Measurements from ENCODE around the gene RLN3.

Gene RLN3

GRCh38 chr19:14061081-14061749, 33.3 kb downstream of the RLN3 start:
- TF ChIP-seq, protein P1, sequence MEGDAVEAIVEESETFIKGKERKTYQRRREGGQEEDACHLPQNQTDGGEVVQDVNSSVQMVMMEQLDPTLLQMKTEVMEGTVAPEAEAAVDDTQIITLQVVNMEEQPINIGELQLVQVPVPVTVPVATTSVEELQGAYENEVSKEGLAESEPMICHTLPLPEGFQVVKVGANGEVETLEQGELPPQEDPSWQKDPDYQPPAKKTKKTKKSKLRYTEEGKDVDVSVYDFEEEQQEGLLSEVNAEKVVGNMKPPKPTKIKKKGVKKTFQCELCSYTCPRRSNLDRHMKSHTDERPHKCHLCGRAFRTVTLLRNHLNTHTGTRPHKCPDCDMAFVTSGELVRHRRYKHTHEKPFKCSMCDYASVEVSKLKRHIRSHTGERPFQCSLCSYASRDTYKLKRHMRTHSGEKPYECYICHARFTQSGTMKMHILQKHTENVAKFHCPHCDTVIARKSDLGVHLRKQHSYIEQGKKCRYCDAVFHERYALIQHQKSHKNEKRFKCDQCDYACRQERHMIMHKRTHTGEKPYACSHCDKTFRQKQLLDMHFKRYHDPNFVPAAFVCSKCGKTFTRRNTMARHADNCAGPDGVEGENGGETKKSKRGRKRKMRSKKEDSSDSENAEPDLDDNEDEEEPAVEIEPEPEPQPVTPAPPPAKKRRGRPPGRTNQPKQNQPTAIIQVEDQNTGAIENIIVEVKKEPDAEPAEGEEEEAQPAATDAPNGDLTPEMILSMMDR (IDR thresholded peaks at IDR 0.05; ENCODE audit: low read depth, low read length, missing control alignments), result no peak
- in situ Hi-C loops (cut with HindIII; ENCODE audit: low pct_ligation_motif_present, low sequenced_read_pairs), result no loop called here
- Histone ChIP-seq H3K4me3 (ENCODE audit: low read depth, low read length) (no peak overlapping the region), H3K27me3 (replicated peaks) (peaks cover 12% of the 10 kb centered on the region), H3K36me3 (replicated peaks) (no peaks in the 10 kb centered on the region), H3K27ac (no peak overlapping the region)
- DNase-seq, result no peak

DNA sequence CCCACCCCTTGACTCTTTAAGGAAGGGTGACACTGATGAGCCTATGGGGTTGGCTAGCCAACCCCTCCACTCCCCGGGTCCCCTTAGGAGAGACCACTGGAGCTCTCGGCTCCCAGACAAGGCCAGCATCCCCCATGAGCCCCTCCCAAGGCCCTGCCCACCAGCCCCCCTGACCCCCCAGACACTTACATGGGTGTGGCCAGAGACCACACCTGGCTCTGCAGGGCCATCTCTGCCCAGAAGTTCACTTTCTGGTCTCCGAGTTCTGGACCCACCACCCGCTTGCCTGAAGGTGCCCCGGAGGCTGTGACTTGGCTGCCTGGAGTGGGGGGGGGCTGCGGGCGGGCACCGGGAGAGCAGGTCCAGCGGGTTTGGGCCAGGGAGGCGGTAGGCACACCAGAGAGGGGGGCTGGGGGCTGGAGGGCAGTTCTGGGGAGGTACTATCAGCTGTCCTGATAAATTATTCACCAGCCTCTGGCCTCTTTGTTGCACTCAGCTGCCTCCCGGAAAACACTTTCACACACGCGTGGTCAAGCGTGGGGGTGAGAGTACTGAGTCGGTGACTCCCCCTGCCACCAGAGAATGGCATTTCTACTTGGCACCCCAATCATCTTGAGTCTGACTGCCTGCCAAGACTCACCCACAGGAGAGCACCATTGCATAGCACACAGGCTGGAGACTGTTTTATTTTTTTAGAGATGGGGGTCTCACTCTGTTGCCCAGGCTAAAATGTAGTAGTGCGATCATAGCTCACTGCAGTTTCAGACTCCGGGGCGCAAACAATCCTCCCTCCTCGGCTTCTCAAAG, 34.0 kb downstream of the RLN3 start, which contains the start of gene PALM3:
Gene PALM3, minus strand, starts transcription at position 326 of the 807 bp plus-strand sequence. Its CDS starts 96 bp downstream, at position 230.
- no peak within 1 kb of the TSS for H3K4me3 ChIP-seq (ENCODE audit: low read depth, low read length)
- peaks cover 12% of the 10 kb centered on the region for H3K27me3 ChIP-seq (replicated peaks)
- TF ChIP-seq, protein P1 (IDR thresholded peaks at IDR 0.05; ENCODE audit: low read depth, low read length, missing control alignments), result no peak
- H3K27ac ChIP-seq, result no peak within 1 kb of the TSS
- no peak for DNase-seq
- in situ Hi-C loops (cut with HindIII; ENCODE audit: low pct_ligation_motif_present, low sequenced_read_pairs), result no loop called here
- no peaks in the 10 kb centered on the region for H3K36me3 ChIP-seq (replicated peaks)

- no peaks in the 10 kb centered on the region for H3K36me3 ChIP-seq (replicated peaks)
- H3K4me3 ChIP-seq (ENCODE audit: low read depth, low read length), result no peak overlapping the region
- TF ChIP-seq, protein P1 (IDR thresholded peaks at IDR 0.05; ENCODE audit: low read depth, low read length, missing control alignments), result no peak
- no peak for DNase-seq
- H3K27ac ChIP-seq, result no peak overlapping the region
- in situ Hi-C loops (cut with HindIII; ENCODE audit: low pct_ligation_motif_present, low sequenced_read_pairs), result no loop called here
- H3K27me3 ChIP-seq (replicated peaks), result peaks cover 12% of the 10 kb centered on the region
These were observed 34.6 kb downstream of the RLN3 start for GRCh38 chr19:14062558-14062855.

DNA sequence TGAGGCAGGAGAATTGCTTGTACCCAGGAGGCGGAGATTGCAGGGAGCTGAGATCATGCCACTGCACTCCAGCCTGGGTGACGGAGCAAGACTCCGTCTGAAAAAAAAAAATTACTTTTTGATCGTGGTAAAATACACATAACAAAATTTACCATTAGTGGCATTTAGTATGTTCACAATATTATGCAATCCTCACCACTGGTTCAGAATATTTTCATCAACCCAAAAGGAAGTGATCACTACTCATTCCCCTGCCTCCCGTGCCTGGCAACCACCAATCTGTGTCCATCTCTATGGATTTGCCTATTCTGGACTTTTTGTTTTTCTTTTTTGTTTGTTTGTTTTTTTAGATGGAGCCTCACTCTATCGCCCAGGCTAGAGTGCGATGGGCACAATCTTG, 35.2 kb downstream of the RLN3 start:
- in situ Hi-C loops (cut with HindIII; ENCODE audit: low pct_ligation_motif_present, low sequenced_read_pairs), result no loop called here
- Histone ChIP-seq H3K27me3 (replicated peaks) (peaks cover 12% of the 10 kb centered on the region), H3K36me3 (replicated peaks) (no peaks in the 10 kb centered on the region), H3K27ac (no peak overlapping the region), H3K4me3 (ENCODE audit: low read depth, low read length) (no peak overlapping the region)
- DNase-seq, result no peak
- TF ChIP-seq, protein P1 (IDR thresholded peaks at IDR 0.05; ENCODE audit: low read depth, low read length, missing control alignments), result no peak

DNA sequence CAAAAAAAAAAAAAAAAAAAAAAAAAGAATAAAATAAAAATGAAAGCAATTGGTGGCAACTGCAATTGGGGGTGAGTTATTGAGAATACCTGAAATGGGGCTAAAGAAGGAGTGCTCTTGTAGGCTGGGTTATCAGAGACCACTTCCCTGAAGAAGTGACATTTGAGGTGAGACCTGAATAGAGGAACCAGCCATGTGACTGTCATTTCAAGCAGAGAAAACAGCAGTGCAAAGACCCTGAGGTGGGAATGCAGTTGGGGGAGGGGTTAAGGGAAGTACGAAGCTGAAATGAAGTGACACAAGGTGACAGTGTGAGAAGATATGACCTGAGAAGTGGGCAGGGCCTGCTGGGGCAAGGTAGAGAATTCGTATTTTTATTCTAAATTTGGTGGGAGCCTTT, 38.2 kb downstream of the RLN3 start:
- DNase-seq, result no peak
- no peak overlapping the region for H3K4me3 ChIP-seq (ENCODE audit: low read depth, low read length)
- TF ChIP-seq, protein P1 (IDR thresholded peaks at IDR 0.05; ENCODE audit: low read depth, low read length, missing control alignments), result no peak
- H3K27me3 ChIP-seq (replicated peaks), result no peaks in the 10 kb centered on the region
- in situ Hi-C loops (cut with HindIII; ENCODE audit: low pct_ligation_motif_present, low sequenced_read_pairs), result no loop called here
- H3K36me3 ChIP-seq (replicated peaks), result no peaks in the 10 kb centered on the region
- H3K27ac ChIP-seq, result no peak overlapping the region
